ENCODE results near the gene NEU3.

DNA sequence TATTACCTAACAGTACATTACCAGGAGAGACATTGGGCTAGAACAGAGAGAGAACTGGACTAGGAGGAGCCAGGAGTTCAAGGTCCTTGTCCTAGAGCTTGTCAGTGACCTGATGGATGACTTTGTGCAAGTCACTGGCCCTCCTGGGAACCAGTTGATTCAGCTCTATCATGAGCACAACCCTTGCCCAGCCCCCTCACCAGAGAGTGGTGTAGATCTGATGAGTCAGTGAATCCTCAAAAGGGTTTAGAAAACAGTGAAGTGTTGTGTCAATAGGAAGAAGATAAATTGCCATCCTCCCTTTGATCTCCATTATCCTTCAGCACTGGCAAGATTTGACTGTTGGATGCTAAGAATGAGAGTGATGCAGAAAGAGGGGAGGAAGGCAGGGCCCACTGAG is 24.3 kb downstream of the NEU3 start:
- TF ChIP-seq EZH2 (IDR thresholded peaks at IDR 0.05; ENCODE audit: insufficient read depth, poor library complexity, severe bottlenecking) (no peak), EZH2phosphoT487 (IDR thresholded peaks at IDR 0.05; ENCODE audit: insufficient read depth, low read depth) (no peak)
